BLaER1 treated with 17β-estradiol and CSF1 and Interleukin-3, amounts not matched to agents 10 nM and 100 nM (cell line): ENCODE results near the gene LRRC4.
A peak's percentile ranks its signal among the peaks of the same experiment; 100 is the strongest.

Source experiments
- H3K27ac ChIP-seq, 11 experiments: shearing (Covaris generic); formaldehyde crosslinking; 2 replicates each; pipeline ENCODE4 v1.8.1; 2022
- H3K27me3 ChIP-seq, 11 experiments: shearing (Covaris generic); formaldehyde crosslinking; 2 replicates each; pipeline ENCODE4 v1.8.1; 2022
- H3K36me3 ChIP-seq, 11 experiments: shearing (Covaris generic); formaldehyde crosslinking; 2 replicates each; pipeline ENCODE4 v1.8.1; 2022
- H3K4me1 ChIP-seq, 10 experiments: shearing (Covaris generic); formaldehyde crosslinking; 2 replicates each; pipeline ENCODE4 v1.8.1; 2022
- H3K4me2 ChIP-seq, 11 experiments: shearing (Covaris generic); formaldehyde crosslinking; 2 replicates each; pipeline ENCODE4 v1.8.1; 2022
- H3K4me3 ChIP-seq, 10 experiments: shearing (Covaris generic); formaldehyde crosslinking; 2 replicates each; pipeline ENCODE4 v1.8.1; 2022
- H3K9ac ChIP-seq, 11 experiments: shearing (Covaris generic); formaldehyde crosslinking; 2 replicates each; pipeline ENCODE4 v1.8.1; 2022
- H3K9me3 ChIP-seq, 11 experiments: shearing (Covaris generic); formaldehyde crosslinking; replicated peaks in 1 of 11; 2 replicates each; pipeline ENCODE4 v1.8.1; 2022
- H4K20me1 ChIP-seq, 11 experiments: shearing (Covaris generic); formaldehyde crosslinking; 2 replicates each; pipeline ENCODE4 v1.8.1; 2022
- Cebpa-rat ChIP-seq, 11 experiments: shearing (Covaris generic); IDR thresholded peaks; 2 replicates each; pipeline ENCODE4 v1.8.1; 2022

Gene LRRC4

DNA sequence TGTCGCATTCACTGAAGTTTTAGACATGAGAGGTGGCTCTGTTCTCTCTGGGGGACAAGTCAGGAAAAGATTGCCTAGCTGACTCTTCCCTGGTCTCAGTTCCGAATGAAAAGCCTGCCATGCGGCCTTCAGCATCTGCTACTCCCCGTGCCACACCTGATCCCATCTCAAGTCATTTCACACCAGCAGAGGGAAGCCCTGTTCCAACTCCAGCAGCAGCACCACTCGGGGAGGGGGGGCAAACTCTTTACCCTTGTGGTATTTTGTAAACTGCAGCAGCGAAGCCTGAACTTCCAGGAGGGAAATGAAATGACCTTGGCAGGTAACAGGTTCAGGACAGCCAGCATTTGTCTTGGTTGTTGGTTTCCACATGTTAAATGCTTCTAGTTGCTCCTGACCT is 13.8 kb downstream of the LRRC4 start:
- H3K27me3 ChIP-seq = no peaks in the 10 kb centered on the region
- no peaks in the 10 kb centered on the region for H3K9me3 ChIP-seq
- peaks cover 27 to 100% (median 100%) of the 10 kb centered on the region in 11 experiments; a peak in 21 of 22 replicates for H4K20me1 ChIP-seq
- TF ChIP-seq Cebpa-rat (IDR thresholded peaks at IDR 0.05) = no peak
- H3K4me2 ChIP-seq = peak overlapping the region in 6 of 11 experiments; percentile 2 to 52 (median 30); a peak in 8 of 22 replicates
- H3K4me1 ChIP-seq = peaks cover 18 to 62% (median 50%) of the 10 kb centered on the region in 10 experiments
- H3K4me3 ChIP-seq = no peak overlapping the region
- H3K9ac ChIP-seq = 0 out of 22 replicates have a peak overlapping the region, but pooled peaks of 1 of the 11 experiments have one; percentile 15
- peak overlapping the region in 1 of 11 experiments; percentile 15; a peak in 1 of 22 replicates for H3K27ac ChIP-seq
- H3K36me3 ChIP-seq = peaks cover 45 to 100% (median 98%) of the 10 kb centered on the region in 11 experiments

DNA sequence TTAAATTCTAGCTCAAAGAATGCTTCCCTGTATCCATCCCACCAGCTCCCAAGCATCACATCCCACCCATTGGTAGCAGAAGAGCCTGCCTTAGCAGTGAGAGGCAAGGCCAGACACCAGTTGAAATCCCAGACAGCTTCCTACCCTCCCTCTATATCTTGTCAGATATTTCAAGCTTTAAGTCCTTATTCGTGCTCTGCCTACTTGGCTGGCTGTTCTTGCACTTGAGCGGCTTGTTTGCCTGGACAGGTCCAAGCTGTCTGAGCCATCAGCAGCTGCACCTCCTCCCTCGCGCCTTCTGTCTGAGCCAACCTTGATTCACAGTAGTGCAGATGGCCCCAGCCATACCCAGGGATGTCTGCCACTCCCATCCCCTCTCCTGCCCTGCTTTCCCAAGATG is 16.4 kb downstream of the LRRC4 start:
- Histone ChIP-seq H3K4me2 (no peak overlapping the region), H4K20me1 (peaks cover 36 to 100% (median 98%) of the 10 kb centered on the region in 11 experiments; a peak in 21 of 22 replicates), H3K36me3 (peaks cover 50 to 100% (median 99%) of the 10 kb centered on the region in 11 experiments), H3K27ac (no peak overlapping the region), H3K27me3 (no peaks in the 10 kb centered on the region), H3K4me3 (no peak overlapping the region), H3K4me1 (peaks cover 15 to 37% (median 31%) of the 10 kb centered on the region in 10 experiments; a peak in 18 of 20 replicates), H3K9ac (no peak overlapping the region), H3K9me3 (no peaks in the 10 kb centered on the region)
- no peak for TF ChIP-seq Cebpa-rat (IDR thresholded peaks at IDR 0.05)

DNA sequence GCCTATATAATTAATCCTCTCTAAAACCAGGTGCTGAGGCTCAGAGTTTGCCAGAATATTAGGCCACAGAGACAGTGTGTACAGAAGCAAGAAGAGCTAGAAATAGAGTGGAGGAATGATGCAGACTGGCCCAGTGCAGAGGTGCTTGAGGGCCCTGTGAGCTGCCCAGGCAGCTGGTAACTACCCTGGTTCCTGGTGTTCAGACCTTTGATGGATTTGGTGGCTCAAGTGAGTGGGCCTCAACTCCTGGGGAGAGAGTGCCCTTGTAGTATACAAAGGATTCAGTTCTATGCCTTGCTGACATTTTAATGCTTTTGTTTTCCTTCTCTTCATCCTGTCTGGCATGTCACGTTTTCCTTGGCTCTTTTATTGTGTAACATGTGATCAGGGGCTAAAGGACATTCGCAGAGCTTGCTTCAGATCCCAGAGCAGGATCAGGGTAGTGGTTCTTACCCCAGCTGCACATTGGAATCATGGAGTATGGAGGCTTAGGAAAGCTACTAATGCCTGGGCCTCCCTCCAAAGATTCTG is 20.0 kb downstream of the LRRC4 start:
- no peak for TF ChIP-seq Cebpa-rat (IDR thresholded peaks at IDR 0.05)
- Histone ChIP-seq H3K27ac (no peak overlapping the region; a peak in 1 of 22 replicates), H3K9me3 (no peaks in the 10 kb centered on the region), H3K27me3 (no peaks in the 10 kb centered on the region), H3K4me2 (no peak overlapping the region), H4K20me1 (peaks cover 26 to 100% (median 98%) of the 10 kb centered on the region in 11 experiments; a peak in 21 of 22 replicates), H3K4me3 (no peak overlapping the region), H3K36me3 (peaks cover 77 to 100% (median 99%) of the 10 kb centered on the region in 11 experiments), H3K9ac (no peak overlapping the region), H3K4me1 (peaks cover 0 to 17% (median 7%) of the 10 kb centered on the region in 10 experiments; a peak in 12 of 20 replicates)

DNA sequence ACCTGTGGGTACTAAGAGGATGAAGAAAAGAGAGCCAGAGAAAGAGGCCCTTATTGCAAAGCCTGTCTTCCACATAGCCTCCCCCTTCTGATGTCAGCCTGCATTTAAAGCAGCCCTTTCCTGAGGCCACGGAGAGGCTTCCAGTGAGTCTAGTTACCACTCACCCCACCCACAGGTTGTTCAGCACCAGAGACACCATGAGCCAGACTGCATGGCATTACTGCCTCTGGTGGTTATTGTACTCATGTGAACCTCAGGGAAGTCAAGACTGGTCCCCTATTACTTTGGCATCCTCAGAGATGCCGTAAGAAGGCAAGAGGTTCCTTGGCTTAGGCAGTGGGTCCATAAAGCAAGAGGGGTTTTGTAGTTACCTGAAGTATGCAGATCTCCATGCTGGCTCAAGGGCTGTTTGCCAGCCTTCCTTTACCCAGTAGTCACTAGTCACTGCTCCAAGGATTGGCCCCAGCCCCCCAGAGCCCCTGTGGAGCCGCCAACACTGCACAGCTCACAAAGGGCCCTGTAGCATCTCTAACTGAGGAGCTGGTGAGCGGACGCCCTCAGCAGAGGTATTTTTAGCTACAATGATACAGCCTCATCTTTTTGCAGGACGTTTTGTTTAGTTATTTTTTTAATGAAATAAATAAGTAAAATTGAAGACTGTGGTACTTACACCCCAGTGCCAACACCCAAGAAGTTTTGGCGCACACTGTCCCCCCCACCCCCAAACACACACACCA is 20.7 kb downstream of the LRRC4 start:
- Histone ChIP-seq H3K9ac (no peak overlapping the region), H3K4me1 (peaks cover 1 to 24% (median 13%) of the 10 kb centered on the region in 10 experiments), H3K27me3 (no peaks in the 10 kb centered on the region), H3K36me3 (peaks cover 79 to 100% (median 99%) of the 10 kb centered on the region in 11 experiments), H3K27ac (no peak overlapping the region), H4K20me1 (peaks cover 26 to 100% (median 97%) of the 10 kb centered on the region in 11 experiments; a peak in 21 of 22 replicates), H3K4me3 (no peak overlapping the region), H3K4me2 (no peak overlapping the region), H3K9me3 (no peaks in the 10 kb centered on the region)
- no peak for TF ChIP-seq Cebpa-rat (IDR thresholded peaks at IDR 0.05)

DNA sequence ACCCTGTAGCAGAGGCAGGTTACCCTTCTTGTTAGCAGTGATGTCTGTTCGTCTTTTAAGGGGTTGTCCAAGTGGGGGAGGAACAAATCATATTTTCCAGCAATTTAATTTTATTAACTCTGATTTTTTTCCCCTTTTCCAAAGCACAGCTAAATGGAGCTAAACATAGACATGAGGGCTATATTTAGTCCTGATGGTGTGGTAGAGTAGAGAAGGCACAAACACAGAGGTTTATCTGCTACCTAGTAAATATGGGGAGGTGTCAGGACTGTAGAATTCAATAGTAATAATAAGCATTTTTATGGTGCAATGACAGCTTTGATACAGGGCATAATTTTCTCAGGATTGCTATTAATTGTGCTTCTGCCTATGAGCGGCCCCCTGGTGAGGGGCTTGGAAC is 22.5 kb downstream of the LRRC4 start:
- Histone ChIP-seq H3K27me3 (no peaks in the 10 kb centered on the region), H3K9me3 (no peaks in the 10 kb centered on the region), H3K27ac (no peak overlapping the region), H3K4me1 (peaks cover 19 to 42% (median 31%) of the 10 kb centered on the region in 10 experiments), H3K36me3 (peaks cover 61 to 92% (median 84%) of the 10 kb centered on the region in 11 experiments), H4K20me1 (peaks cover 26 to 100% (median 96%) of the 10 kb centered on the region in 11 experiments; a peak in 21 of 22 replicates), H3K9ac (no peak overlapping the region), H3K4me2 (no peak overlapping the region), H3K4me3 (no peak overlapping the region)
- no peak for TF ChIP-seq Cebpa-rat (IDR thresholded peaks at IDR 0.05)

DNA sequence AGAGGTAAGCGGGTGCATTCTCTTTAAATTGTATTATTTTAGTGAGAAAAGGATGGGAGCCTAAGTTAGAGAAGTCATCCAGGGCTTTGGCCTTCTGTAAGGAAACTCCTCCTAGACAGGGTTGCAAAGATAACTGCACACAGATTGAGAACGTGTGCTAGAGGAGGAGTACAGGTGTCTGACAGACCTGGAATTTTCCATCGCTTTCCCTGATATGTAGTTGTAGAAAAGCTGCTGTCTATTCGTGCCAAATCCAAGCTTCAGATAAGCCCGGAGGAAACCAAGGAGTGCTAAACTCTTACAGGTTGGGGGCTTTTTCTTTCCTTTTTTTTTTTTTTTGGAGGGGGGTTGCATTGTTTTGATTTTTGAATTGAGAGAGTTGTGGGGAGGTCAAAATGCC is 23.1 kb downstream of the LRRC4 start:
- peaks cover 55 to 92% (median 80%) of the 10 kb centered on the region in 11 experiments for H3K36me3 ChIP-seq
- peaks cover 23 to 100% (median 96%) of the 10 kb centered on the region in 11 experiments; a peak in 21 of 22 replicates for H4K20me1 ChIP-seq
- no peak overlapping the region for H3K9ac ChIP-seq
- H3K4me1 ChIP-seq = peaks cover 25 to 48% (median 37%) of the 10 kb centered on the region in 10 experiments
- H3K4me2 ChIP-seq = no peak overlapping the region
- H3K27ac ChIP-seq = no peak overlapping the region
- no peak overlapping the region for H3K4me3 ChIP-seq
- no peaks in the 10 kb centered on the region for H3K9me3 ChIP-seq
- no peaks in the 10 kb centered on the region for H3K27me3 ChIP-seq
- TF ChIP-seq Cebpa-rat (IDR thresholded peaks at IDR 0.05) = no peak

DNA sequence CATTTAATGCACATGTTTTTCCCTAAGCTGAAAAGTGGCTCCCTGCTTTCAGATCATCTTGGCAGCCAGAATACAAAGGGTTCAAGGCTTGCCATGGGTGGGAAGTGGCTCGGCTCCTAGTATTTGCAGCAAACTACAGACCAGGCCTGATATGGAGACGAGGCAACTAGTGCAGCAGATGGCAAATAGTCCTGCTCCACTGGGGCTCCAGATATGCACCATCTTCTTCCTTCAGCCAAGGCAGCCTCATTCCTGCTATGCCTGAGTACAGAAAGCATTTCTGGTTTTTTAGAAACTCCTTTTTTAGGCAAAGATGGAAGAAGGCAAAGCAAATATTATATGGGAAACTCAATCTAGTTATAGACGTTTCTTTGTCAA is 23.9 kb downstream of the LRRC4 start:
- no peak overlapping the region for H3K9ac ChIP-seq
- no peaks in the 10 kb centered on the region for H3K9me3 ChIP-seq
- H3K4me1 ChIP-seq = peaks cover 33 to 52% (median 45%) of the 10 kb centered on the region in 10 experiments
- no peak overlapping the region for H3K4me2 ChIP-seq
- H3K4me3 ChIP-seq = no peak overlapping the region
- peaks cover 15 to 100% (median 89%) of the 10 kb centered on the region in 11 experiments; a peak in 21 of 22 replicates for H4K20me1 ChIP-seq
- H3K27ac ChIP-seq = no peak overlapping the region
- H3K27me3 ChIP-seq = no peaks in the 10 kb centered on the region
- TF ChIP-seq Cebpa-rat (IDR thresholded peaks at IDR 0.05) = no peak
- peaks cover 47 to 92% (median 79%) of the 10 kb centered on the region in 11 experiments for H3K36me3 ChIP-seq

DNA sequence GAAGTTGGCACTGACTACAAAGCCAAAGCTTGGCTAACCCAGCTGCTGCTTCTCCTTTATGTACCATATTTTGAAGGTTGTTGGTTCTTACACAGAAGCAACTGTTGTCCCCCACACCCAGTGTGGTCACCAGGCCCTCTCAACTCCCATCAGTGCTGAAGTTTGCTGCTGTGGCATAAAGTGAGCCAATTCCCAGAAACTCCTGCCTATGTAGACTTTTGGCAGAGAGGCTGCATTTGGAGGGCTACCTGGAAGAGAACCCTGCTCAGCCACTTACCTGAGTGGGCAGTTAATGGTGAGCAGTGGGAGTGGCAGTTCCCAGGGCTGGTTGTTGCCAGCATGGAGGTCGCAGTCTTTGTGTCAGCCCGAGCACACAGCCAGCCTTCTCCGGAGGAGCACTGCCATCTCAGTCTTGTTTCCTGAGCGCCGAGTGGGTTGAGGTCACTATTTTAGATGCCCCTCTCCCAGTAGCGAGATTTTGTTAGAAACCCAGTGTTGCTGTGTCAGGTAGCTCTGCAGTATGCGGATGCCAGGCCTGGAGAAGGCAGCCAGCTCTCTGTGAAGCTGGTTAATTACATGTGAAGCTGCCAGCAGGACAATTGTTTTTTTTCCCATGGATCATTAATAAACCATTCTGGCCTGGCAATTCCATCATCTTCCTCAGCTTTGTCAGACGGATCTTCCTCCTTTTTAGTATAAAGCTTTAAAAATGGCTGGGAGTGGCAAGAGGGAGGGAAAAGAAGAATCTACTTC is 24.5 kb downstream of the LRRC4 start:
- Histone ChIP-seq H3K27me3 (no peaks in the 10 kb centered on the region), H3K9me3 (no peaks in the 10 kb centered on the region), H4K20me1 (peaks cover 9 to 100% (median 85%) of the 10 kb centered on the region in 11 experiments; a peak in 20 of 22 replicates), H3K27ac (no peak overlapping the region), H3K4me1 (peaks cover 33 to 53% (median 45%) of the 10 kb centered on the region in 10 experiments), H3K4me2 (peak overlapping the region in 1 of 11 experiments; percentile 91; a peak in 2 of 22 replicates), H3K4me3 (no peak overlapping the region), H3K36me3 (peaks cover 42 to 92% (median 79%) of the 10 kb centered on the region in 11 experiments), H3K9ac (no peak overlapping the region)
- no peak for TF ChIP-seq Cebpa-rat (IDR thresholded peaks at IDR 0.05)
